Stomach (tissue), 9 donors: ENCODE results near the gene TST. TPM values are rescaled to one million over a fixed set of nuclear protein-coding genes. Genes with fewer than 3 reads are reported as not detected.

Experiments
- DNase-seq, 2 donors: peaks; one replicate each; pipeline versions ENCODE4 v3.0.0 to v3.0.0-alpha.2; 2013 to 2019
- H3K27ac ChIP-seq, 5 donors: fragments of 200-600 bp in 4 of 5; sonication (generic) in 4 of 5; one replicate each; pipeline ENCODE4 v1.5.1; 2013 to 2019; ENCODE audit warnings: mild to moderate bottlenecking in 1 of 5, moderate library complexity in 1 of 5
- H3K27me3 ChIP-seq, 3 donors: fragments of 200-600 bp; sonication (generic); one replicate each; pipeline ENCODE4 v1.5.1; 2017 to 2019; ENCODE audit warnings: mixed run types in 1 of 3
- H3K36me3 ChIP-seq, 4 donors: fragments of 200-600 bp; sonication (generic); 1 replicate in 3 of 4; 2 replicates in 1 of 4; pipeline ENCODE4 v1.5.1; 2016 to 2019
- H3K4me1 ChIP-seq, 4 donors: fragments of 200-600 bp; sonication (generic); one replicate each; pipeline ENCODE4 v1.5.1; 2016 to 2019
- H3K4me3 ChIP-seq, 4 donors: fragments of 200-600 bp; sonication (generic) in 3 of 4; one replicate each; pipeline ENCODE4 v1.5.1; 2016 to 2019; ENCODE audit warnings: mild to moderate bottlenecking in 1 of 4
- H3K9me3 ChIP-seq, 4 donors: fragments of 200-600 bp; sonication (generic); one replicate each; pipeline ENCODE4 v1.5.1; 2016 to 2019
- EP300 ChIP-seq: sonication (generic); formaldehyde crosslinking; IDR thresholded peaks from one replicate; pipeline ENCODE4 v1.6.1; 2017; ENCODE audit warnings: antibody characterized with exemption
- POLR2A ChIP-seq, 4 donors: fragments of 450-650 bp; IDR thresholded peaks; one replicate each; pipeline ENCODE4 v1.6.1; 2016; ENCODE audit warnings: antibody characterized with exemption in 4 of 4, control low read depth in 2 of 4, mild to moderate bottlenecking in 1 of 4, moderate library complexity in 1 of 4
- POLR2AphosphoS5 ChIP-seq, 3 donors: sonication (generic); formaldehyde crosslinking; IDR thresholded peaks; one replicate each; pipeline ENCODE4 v1.6.1; 2016; ENCODE audit warnings: antibody characterized with exemption in 3 of 3
- WGBS, 5 donors: extraction: QIAGEN DNeasy Blood & Tissue Kit in 3 of 5; methylation state at CpG; one replicate each; pipeline versions ENCODE4 v1.1.5 to v1.1.7; 2013 to 2018; 5-methylcytosine and 5-hydroxymethylcytosine counted together
- intact Hi-C: fragments of 100-400 bp; cut with DNase I; formaldehyde crosslinking; loops from one replicate; pipeline ENCODE4 v1.15.1; 2023; ENCODE audit warnings: low total_unique reads
- polyA plus RNA-seq, 3 donors: library from polyadenylated mRNA; stranded (reverse); fragments of 200-250 nt; gene quantifications; one replicate each; pipeline ENCODE4 v1.2.3, GENCODE V29; 2013
- total RNA-seq, 5 donors: library from RNA; depleted of rRNA; stranded (reverse); fragments of >200 nt; gene quantifications; one replicate each; pipeline versions ENCODE4 v1.1.0 to v1.2.3, GENCODE V29; 2014 to 2016
- TF ChIP-seq, protein P1 (sequence below), 7 experiments: fragments of 450-650 bp in 4 of 7; fragments of 200-600 bp in 3 of 7; sonication (generic) in 3 of 7; IDR thresholded peaks; one replicate each; pipeline ENCODE4 v1.5.1; 2016 to 2019; ENCODE audit warnings: antibody characterized with exemption in 7 of 7, control low read depth in 2 of 7, mild to moderate bottlenecking in 1 of 7
- donor health status: healthy with polysubstance abuse.
- donor health status: Bipolar disorder and iron deficiency.
- donor health status: healthy.

Gene TST
- total and polyA plus RNA-seq, 8 donors: 51.8 to 709 (median 95.3) TPM

DNA sequence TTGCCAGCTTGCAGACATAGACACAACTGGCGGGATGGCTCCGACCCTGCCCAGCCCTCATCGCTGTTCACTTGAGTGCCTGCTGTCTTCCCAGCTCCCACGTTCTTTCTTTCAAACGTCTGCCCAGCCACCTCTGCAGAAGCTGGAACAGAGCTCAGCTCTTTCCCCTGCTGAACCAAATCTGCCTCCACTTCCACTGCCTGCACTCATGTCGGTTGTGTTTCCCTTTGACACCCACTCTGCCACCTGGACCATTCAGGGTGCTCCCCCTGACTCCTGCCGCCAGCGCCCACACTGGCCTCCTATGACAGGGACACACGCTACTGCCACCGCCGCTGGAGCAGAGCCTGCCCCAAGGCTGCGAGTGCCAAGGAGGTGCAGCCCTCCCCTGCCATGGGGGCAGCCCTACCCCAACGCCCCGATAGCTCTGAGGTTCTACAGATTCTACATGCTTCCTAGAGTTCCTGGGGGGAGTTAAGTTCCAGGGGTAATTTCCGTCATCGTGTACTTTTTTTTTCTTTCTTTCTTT, 37.9 kb downstream of the TST start:
- H3K4me1 ChIP-seq: peaks cover 5 to 12% (median 10%) of the 10 kb centered on the region in 4 donors
- TF ChIP-seq, protein P1, sequence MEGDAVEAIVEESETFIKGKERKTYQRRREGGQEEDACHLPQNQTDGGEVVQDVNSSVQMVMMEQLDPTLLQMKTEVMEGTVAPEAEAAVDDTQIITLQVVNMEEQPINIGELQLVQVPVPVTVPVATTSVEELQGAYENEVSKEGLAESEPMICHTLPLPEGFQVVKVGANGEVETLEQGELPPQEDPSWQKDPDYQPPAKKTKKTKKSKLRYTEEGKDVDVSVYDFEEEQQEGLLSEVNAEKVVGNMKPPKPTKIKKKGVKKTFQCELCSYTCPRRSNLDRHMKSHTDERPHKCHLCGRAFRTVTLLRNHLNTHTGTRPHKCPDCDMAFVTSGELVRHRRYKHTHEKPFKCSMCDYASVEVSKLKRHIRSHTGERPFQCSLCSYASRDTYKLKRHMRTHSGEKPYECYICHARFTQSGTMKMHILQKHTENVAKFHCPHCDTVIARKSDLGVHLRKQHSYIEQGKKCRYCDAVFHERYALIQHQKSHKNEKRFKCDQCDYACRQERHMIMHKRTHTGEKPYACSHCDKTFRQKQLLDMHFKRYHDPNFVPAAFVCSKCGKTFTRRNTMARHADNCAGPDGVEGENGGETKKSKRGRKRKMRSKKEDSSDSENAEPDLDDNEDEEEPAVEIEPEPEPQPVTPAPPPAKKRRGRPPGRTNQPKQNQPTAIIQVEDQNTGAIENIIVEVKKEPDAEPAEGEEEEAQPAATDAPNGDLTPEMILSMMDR (IDR thresholded peaks at IDR 0.05): no peak
- TF ChIP-seq POLR2A (IDR thresholded peaks at IDR 0.05) (no peak), EP300 (no peak), POLR2AphosphoS5 (IDR thresholded peaks at IDR 0.05) (no peak)
- 77 to 84% (median 80%) methylated on average over 16 of the region's 16 CpGs for WGBS, 5 donors
- DNase-seq: no peak
- H3K4me3 ChIP-seq: no peak overlapping the region
- no peaks in the 10 kb centered on the region for H3K36me3 ChIP-seq
- no peak overlapping the region for H3K27ac ChIP-seq
- H3K9me3 ChIP-seq: peaks cover 9 to 12% (median 12%) of the 10 kb centered on the region in 4 donors
- intact Hi-C loops: loop anchor here (5.0 kb wide), 1 partner anchor 194 kb away; no protein-coding TSS in a partner anchor
- peaks cover 0 to 30% (median 0%) of the 10 kb centered on the region in 3 donors for H3K27me3 ChIP-seq

DNA sequence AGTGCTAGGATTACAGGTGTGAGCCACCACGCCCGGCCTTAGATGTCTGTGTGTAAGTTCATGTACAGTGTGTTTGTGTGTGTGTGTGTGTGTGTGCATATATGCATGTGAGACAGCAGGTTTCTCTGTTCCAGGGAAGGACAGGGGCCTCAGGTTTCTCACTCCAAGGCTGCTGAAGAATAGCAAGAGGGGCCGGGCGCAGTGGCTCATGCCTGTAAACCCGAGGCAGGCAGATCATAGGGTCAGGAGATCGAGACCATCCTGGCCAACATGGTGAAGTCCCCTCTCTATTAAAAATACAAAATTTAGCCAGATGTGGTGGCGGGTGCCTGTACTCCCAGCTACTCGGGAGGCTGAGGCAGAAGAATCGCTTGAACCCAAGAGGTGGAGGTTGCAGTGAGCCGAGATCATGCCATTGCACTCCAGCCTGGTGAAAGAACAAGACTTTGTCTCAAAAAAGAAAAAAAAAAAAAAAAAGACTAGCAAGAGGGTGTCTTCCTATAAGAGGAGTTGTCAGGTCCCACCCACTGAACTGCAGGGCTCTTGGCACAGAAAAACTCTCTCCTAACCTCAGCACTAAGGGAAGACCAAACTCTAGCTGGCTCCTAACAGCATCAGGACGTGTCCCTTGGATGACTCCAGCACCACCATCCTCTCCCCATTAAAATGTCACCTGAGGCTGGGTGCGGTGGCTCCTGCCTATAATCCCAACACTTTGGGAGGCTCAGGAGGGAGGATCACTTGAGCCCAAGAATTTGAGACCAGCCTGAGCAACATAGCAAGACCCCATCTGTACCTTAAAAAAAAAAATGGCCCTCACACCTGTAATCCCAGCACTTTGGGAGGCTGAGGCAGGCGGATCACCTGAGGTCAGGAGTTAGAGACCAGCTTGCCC, 40.0 kb downstream of the TST start:
- no peaks in the 10 kb centered on the region for H3K36me3 ChIP-seq
- TF ChIP-seq POLR2A (IDR thresholded peaks at IDR 0.05) (no peak), EP300 (no peak), POLR2AphosphoS5 (IDR thresholded peaks at IDR 0.05) (no peak)
- TF ChIP-seq, protein P1 (IDR thresholded peaks at IDR 0.05): no peak
- no peak overlapping the region for H3K4me3 ChIP-seq
- DNase-seq: no peak
- 86 to 92% (median 91%) methylated on average over 11 to 13 of the region's 13 CpGs for WGBS, 5 donors
- H3K27me3 ChIP-seq: peaks cover 0 to 25% (median 0%) of the 10 kb centered on the region in 3 donors
- H3K9me3 ChIP-seq: no peaks in the 10 kb centered on the region
- intact Hi-C loops: loop anchor here (10.0 kb wide), 1 partner anchor 124 kb away; no protein-coding TSS in a partner anchor
- no peak overlapping the region for H3K27ac ChIP-seq
- peaks cover 5 to 12% (median 10%) of the 10 kb centered on the region in 4 donors for H3K4me1 ChIP-seq

DNA sequence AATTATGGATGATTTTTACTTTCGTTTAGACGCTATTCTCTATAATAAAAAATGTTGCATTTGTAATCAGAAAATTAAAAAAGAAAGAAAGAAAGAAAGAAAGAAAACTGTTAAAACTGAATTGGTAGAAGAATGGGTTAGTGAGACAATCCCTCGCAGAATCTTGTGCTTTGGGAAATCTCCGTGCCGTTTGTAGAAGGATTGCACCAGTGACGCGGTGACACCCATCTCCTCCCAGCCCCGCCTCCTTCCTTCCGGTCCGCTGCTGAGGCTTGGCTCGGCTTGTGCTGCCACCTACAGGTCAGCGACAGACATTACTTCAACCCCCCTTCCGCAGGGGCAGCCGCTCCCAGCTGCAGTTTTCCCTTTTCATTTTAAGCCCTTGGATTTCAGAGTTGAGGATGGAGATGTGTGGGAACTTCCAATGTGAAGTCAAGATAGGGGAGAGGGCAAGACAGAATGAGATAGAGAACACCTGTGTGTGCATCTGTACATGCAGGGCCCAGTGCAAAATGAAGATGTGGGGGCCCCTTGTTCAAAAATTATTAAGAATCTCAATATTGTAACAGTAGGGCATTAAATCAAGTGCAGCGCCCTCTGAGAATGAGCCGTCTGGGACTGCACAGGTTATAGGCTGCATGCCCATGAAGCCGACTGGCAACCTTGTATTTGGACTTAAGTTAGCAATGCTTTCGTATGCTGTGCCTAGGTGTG, 41.1 kb downstream of the TST start:
- Histone ChIP-seq H3K27ac (peak overlapping the region in 4 of 5 donors; percentile 14 to 69 (median 62)), H3K36me3 (no peaks in the 10 kb centered on the region), H3K4me3 (peak overlapping the region; percentile 36 to 42 (median 41)), H3K9me3 (no peaks in the 10 kb centered on the region), H3K4me1 (peaks cover 5 to 12% (median 10%) of the 10 kb centered on the region in 4 donors), H3K27me3 (peaks cover 0 to 13% (median 0%) of the 10 kb centered on the region in 3 donors)
- TF ChIP-seq POLR2A (IDR thresholded peaks at IDR 0.05) (no peak), POLR2AphosphoS5 (IDR thresholded peaks at IDR 0.05) (peak; percentile 26 to 90 (median 62))
- TF ChIP-seq, protein P1 (IDR thresholded peaks at IDR 0.05): peak in 5 of 7 experiments; percentile 90 to 95 (median 94)
- peak; percentile 92 to 96 for DNase-seq
- intact Hi-C loops: loop anchor here (10.0 kb wide), 1 partner anchor 123 kb away; no protein-coding TSS in a partner anchor
- WGBS, 5 donors: 13 to 16% (median 16%) methylated on average over 18 of the region's 18 CpGs

DNA sequence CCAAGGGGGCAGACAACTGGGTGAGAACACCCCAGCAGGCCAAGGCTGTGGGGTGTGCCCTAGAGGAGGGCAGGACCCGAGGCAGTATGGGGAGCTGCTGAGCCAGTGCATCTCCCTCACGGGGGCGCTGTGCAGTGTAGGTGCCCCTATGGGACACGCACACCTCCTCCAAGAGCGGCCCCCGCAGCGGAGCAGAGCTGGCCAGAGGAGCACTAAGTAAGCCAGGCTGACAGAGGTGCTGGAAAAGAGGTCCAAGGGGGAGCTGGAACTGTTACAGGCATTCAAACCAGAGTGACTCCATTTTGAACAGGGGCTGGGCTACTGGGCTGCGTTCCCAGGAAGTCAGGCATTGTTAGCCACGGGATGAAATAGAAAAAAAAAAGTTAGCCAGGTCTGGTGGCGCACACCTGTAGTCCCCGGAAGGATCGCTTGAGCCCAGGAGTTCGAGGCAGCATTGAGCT, 41.8 kb downstream of the TST start:
- peak; percentile 67 to 79 for DNase-seq
- Histone ChIP-seq H3K4me3 (peak overlapping the region; percentile 36 to 42 (median 41)), H3K36me3 (no peaks in the 10 kb centered on the region), H3K9me3 (no peaks in the 10 kb centered on the region), H3K27me3 (peaks cover 0 to 6% (median 0%) of the 10 kb centered on the region in 3 donors), H3K4me1 (peaks cover 5 to 12% (median 10%) of the 10 kb centered on the region in 4 donors), H3K27ac (peak overlapping the region in 4 of 5 donors; percentile 14 to 69 (median 62))
- intact Hi-C loops: loop anchor here (10.0 kb wide), 1 partner anchor 123 kb away; no protein-coding TSS in a partner anchor
- WGBS, 5 donors: 10 to 32% (median 19%) methylated on average over 10 to 13 of the region's 13 CpGs
- no peak for TF ChIP-seq EP300
- no peak for TF ChIP-seq POLR2A (IDR thresholded peaks at IDR 0.05)
- no peak for TF ChIP-seq POLR2AphosphoS5 (IDR thresholded peaks at IDR 0.05)
- TF ChIP-seq, protein P1 (IDR thresholded peaks at IDR 0.05): peak in 1 of 7 experiments; percentile 18
